SU-DHL-6 (cell line): ENCODE measurements around the gene AGPAT3.

Experiments used
- CTCF ChIP-seq: fragments of 200-600 bp; sonication (generic); IDR thresholded peaks from one replicate; pipeline ENCODE4 v1.5.1; 2017; ENCODE audit warnings: antibody characterized with exemption, mild to moderate bottlenecking, low read length, moderate library complexity; ENCODE audit not compliant: insufficient read depth, poor library complexity, severe bottlenecking
- EZH2phosphoT487 ChIP-seq: fragments of 200-600 bp; sonication (generic), shearing (Covaris generic); conservative IDR thresholded peaks from 2 replicates; pipeline ENCODE4 v1.6.1; 2018; ENCODE audit warnings: mild to moderate bottlenecking, antibody characterized with exemption, low read length, moderate library complexity, mixed read lengths

- TF ChIP-seq CTCF, result no peak
- no peak for TF ChIP-seq EZH2phosphoT487
Observed at GRCh38 chr21:43992121-43992520, 127.1 kb downstream of the AGPAT3 start.
